Dermis microvascular lymphatic vessel endothelial cell (primary cell): ENCODE measurements around the gene DRD4. TPM values are rescaled to one million over a fixed set of nuclear protein-coding genes. Genes with fewer than 3 reads are reported as not detected.

Experiments
- DNase-seq, 2 donors: peaks; one replicate each; pipeline versions ENCODE4 v3.0.0 to v3.0.0-alpha.2; 2010; ENCODE audit warnings: low read depth in 2 of 2
- total RNA-seq: library from RNA; depleted of rRNA; stranded (reverse); fragments of >200 nt; gene quantifications from 2 replicates; pipeline ENCODE4 v1.2.1, GENCODE V29; 2014

DRD4 gene
- total RNA-seq, 1 donor from 2014 or later, result under 0.01 TPM

GRCh38 chr11:621838-622237, 15.2 kb upstream of the DRD4 start:
- no peak for DNase-seq

- no peak for DNase-seq
Observed at GRCh38 chr11:623349-623869, 13.7 kb upstream of the DRD4 start.

- no peak for DNase-seq
Observed at GRCh38 chr11:623999-624704, 12.9 kb upstream of the DRD4 start.

GRCh38 chr11:624705-625635, 12.1 kb upstream of the DRD4 start, which contains the start of gene CDHR5:
Gene CDHR5 (minus strand): TSS chr11:624955. CDS start chr11:624902, 53 bp downstream.
- DNase-seq, result no peak

- no peak for DNase-seq
Observed at GRCh38 chr11:625636-626268, 11.3 kb upstream of the DRD4 start.

- DNase-seq, result no peak
Observed at GRCh38 chr11:626475-627307, 10.4 kb upstream of the DRD4 start, which contains the start of gene SCT. Gene SCT (minus strand): TSS chr11:627181. CDS start chr11:627143, 38 bp downstream.

- no peak for DNase-seq
Observed at GRCh38 chr11:627308-627576, 9.8 kb upstream of the DRD4 start.

- no peak for DNase-seq
Observed at GRCh38 chr11:628056-628455, 9.0 kb upstream of the DRD4 start.

GRCh38 chr11:629237-629583, 7.9 kb upstream of the DRD4 start:
- DNase-seq, result no peak

- no peak for DNase-seq
Observed at GRCh38 chr11:630871-631270, 6.2 kb upstream of the DRD4 start.

GRCh38 chr11:635945-636510, 1.0 kb upstream of the DRD4 start:
- no peak for DNase-seq

GRCh38 chr11:637333-637592, 194 bp downstream of the DRD4 start:
- no peak for DNase-seq

GRCh38 chr11:637593-638521, 788 bp downstream of the DRD4 start:
- no peak for DNase-seq

GRCh38 chr11:638631-639331, 1.7 kb downstream of the DRD4 start:
- peak in 1 of 2 donors; percentile 40 for DNase-seq

- no peak for DNase-seq
Observed at GRCh38 chr11:639332-639955, 2.4 kb downstream of the DRD4 start.

- DNase-seq, result no peak
Observed at GRCh38 chr11:640021-640706, 3.1 kb downstream of the DRD4 start.

GRCh38 chr11:641806-642370, 4.8 kb downstream of the DRD4 start:
- no peak for DNase-seq

GRCh38 chr11:643366-643765, 6.3 kb downstream of the DRD4 start:
- DNase-seq, result no peak
